PC-9 (cell line): ENCODE data around the gene KDM4B. TPM values are rescaled to one million over a fixed set of nuclear protein-coding genes. Genes with fewer than 3 reads are reported as not detected.

Experiments
- BruUV-seq: library from RNA; stranded (reverse); fragments of 400-500 nt; replicated peaks from 2 replicates; lab custom pipeline; 2021; lab: Mats Ljungman, UMichigan
- CTCF ChIA-PET: fragments of 300-600 bp; sonication (Branson Sonifier 250); formaldehyde crosslinking; loops from one replicate; lab custom pipeline; 2022; ENCODE audit warnings: antibody characterized with exemption; lab: Charles Lee
- POLR2A ChIA-PET: fragments of 300-600 bp; sonication (Branson Sonifier 250); formaldehyde crosslinking; loops from one replicate; lab custom pipeline; 2022; ENCODE audit warnings: antibody characterized with exemption; ENCODE audit not compliant: unreplicated experiment; lab: Charles Lee
- DNase-seq, 2 experiments: peaks; one replicate each; pipeline versions ENCODE4 v3.0.0 to v3.0.0-alpha.2; 2015 to 2022; ENCODE audit warnings: mixed read lengths in 1 of 2
- H2AFZ ChIP-seq: fragments of 200-600 bp; sonication (generic); 2 replicates; pipeline ENCODE4 v1.8.1; 2017; ENCODE audit warnings: antibody characterized with exemption
- H3F3A ChIP-seq: fragments of 200-600 bp; sonication (generic); 2 replicates; pipeline ENCODE4 v1.8.1; 2017; ENCODE audit warnings: antibody characterized with exemption, mild to moderate bottlenecking, low read depth; ENCODE audit not compliant: insufficient read depth
- H3K27ac ChIP-seq: fragments of 200-600 bp; sonication (generic); 2 replicates; pipeline ENCODE4 v1.6.1; 2016; ENCODE audit warnings: mixed run types
- H3K27me3 ChIP-seq: fragments of 200-600 bp; sonication (generic); 2 replicates; pipeline ENCODE4 v1.6.1; 2016; ENCODE audit warnings: low read depth, mixed run types; ENCODE audit not compliant: insufficient read depth
- H3K36me3 ChIP-seq: fragments of 200-600 bp; sonication (generic); 2 replicates; pipeline ENCODE4 v1.6.1; 2016; ENCODE audit warnings: low read depth, mixed run types
- H3K4me1 ChIP-seq: fragments of 200-600 bp; sonication (generic); replicated peaks from 2 replicates; pipeline ENCODE4 v1.6.1; 2016; ENCODE audit warnings: mixed run types; ENCODE audit not compliant: insufficient read depth
- H3K4me2 ChIP-seq: fragments of 200-600 bp; sonication (generic); 2 replicates; pipeline ENCODE4 v1.6.1; 2017; ENCODE audit warnings: mixed run types
- H3K4me3 ChIP-seq: fragments of 200-600 bp; sonication (generic); 2 replicates; pipeline ENCODE4 v1.6.1; 2016; ENCODE audit warnings: mixed run types
- H3K79me2 ChIP-seq: fragments of 200-600 bp; sonication (generic); 2 replicates; pipeline ENCODE4 v1.6.1; 2017; ENCODE audit warnings: low read depth, mixed run types
- H3K9me2 ChIP-seq: fragments of 200-600 bp; sonication (generic); 2 replicates; pipeline ENCODE4 v1.8.1; 2017; ENCODE audit warnings: mild to moderate bottlenecking; ENCODE audit not compliant: insufficient read depth
- H3K9me3 ChIP-seq: fragments of 200-600 bp; sonication (generic); 2 replicates; pipeline ENCODE4 v1.8.1; 2016; ENCODE audit warnings: low read depth; ENCODE audit not compliant: insufficient read depth
- H4K20me1 ChIP-seq: fragments of 200-600 bp; sonication (generic); 2 replicates; pipeline ENCODE4 v1.8.1; 2017; ENCODE audit not compliant: insufficient read depth
- EZH2 ChIP-seq: fragments of 200-600 bp; sonication (generic); IDR thresholded peaks from 2 replicates; pipeline ENCODE4 v1.8.0; 2017; ENCODE audit warnings: antibody characterized with exemption, low read depth
- intact Hi-C: fragments of 100-400 bp; cut with micrococcal nuclease; formaldehyde crosslinking; loops from one replicate; pipeline ENCODE4 v1.10.0; 2022; ENCODE audit not compliant: unreplicated experiment
- total RNA-seq: library from RNA; stranded (reverse); gene quantifications from 2 replicates; pipeline ENCODE4 v1.2.3, GENCODE V29; 2021
- TF ChIP-seq, protein P1 (sequence below): fragments of 200-600 bp; sonication (generic); conservative IDR thresholded peaks from 2 replicates; pipeline ENCODE4 v1.6.1; 2017; ENCODE audit warnings: mixed run types, antibody characterized with exemption, mild to moderate bottlenecking, moderate library complexity

KDM4B gene
- total RNA-seq, 1 experiment from 2014 or later, result 19.5 TPM

DNA sequence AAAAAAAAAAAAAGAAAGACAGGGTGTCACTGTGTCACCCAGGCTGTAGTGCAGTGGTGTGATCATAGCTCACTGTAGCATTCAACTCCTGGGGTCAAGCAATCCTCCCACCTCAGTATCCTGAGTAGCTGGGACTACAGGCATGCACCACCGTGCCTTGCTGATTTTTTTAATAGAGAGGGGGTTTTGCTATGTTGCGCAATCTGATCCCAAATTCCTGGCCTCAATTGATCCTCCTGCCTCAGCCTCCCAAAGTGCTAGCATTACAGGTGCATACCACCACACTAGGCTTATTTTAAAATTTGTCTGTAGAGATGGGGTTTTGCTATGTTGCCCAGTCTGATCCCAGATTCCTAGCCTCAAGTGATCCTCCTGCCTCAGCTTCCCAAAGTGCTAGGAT is 212.4 kb downstream of the KDM4B start:
- POLR2A ChIA-PET, result no interaction called here
- Histone ChIP-seq H3K9me2 (no peaks in the 10 kb centered on the region), H3K27me3 (no peaks in the 10 kb centered on the region), H3K27ac (no peak overlapping the region), H3K9me3 (no peaks in the 10 kb centered on the region), H3K79me2 (no peaks in the 10 kb centered on the region), H3F3A (peaks cover 7% of the 10 kb centered on the region; the same call in 1 of the 2 replicates), H4K20me1 (no peaks in the 10 kb centered on the region), H3K4me3 (no peak overlapping the region), H3K36me3 (no peaks in the 10 kb centered on the region), H3K4me1 (peaks cover 14% of the 10 kb centered on the region), H2AFZ (no peak overlapping the region), H3K4me2 (no peak overlapping the region)
- no peak for DNase-seq
- intact Hi-C loops, result no loop called here
- TF ChIP-seq, protein P1, sequence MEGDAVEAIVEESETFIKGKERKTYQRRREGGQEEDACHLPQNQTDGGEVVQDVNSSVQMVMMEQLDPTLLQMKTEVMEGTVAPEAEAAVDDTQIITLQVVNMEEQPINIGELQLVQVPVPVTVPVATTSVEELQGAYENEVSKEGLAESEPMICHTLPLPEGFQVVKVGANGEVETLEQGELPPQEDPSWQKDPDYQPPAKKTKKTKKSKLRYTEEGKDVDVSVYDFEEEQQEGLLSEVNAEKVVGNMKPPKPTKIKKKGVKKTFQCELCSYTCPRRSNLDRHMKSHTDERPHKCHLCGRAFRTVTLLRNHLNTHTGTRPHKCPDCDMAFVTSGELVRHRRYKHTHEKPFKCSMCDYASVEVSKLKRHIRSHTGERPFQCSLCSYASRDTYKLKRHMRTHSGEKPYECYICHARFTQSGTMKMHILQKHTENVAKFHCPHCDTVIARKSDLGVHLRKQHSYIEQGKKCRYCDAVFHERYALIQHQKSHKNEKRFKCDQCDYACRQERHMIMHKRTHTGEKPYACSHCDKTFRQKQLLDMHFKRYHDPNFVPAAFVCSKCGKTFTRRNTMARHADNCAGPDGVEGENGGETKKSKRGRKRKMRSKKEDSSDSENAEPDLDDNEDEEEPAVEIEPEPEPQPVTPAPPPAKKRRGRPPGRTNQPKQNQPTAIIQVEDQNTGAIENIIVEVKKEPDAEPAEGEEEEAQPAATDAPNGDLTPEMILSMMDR, result no peak
- no peak for TF ChIP-seq EZH2
- no TSS peak for BruUV-seq
- CTCF ChIA-PET, result no interaction called here

DNA sequence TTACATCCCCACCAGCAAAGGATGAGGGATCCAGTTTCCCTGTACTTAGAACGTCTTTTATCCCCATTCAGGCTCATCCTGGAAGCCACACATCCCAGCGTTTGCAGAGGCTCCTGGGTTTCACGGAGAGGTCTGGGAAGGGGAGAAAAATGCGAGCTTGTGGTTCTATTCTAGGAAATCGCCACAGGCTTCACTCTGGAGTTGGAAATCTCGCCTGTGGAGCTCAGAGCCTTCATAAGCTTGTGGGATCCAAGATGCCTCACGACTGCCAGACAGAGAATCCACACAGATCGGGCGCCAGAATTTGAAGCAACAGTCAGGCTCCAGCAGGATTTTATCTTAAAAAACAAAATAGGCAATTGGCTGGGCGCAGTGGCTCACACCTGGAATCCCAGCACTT is 213.8 kb downstream of the KDM4B start:
- Histone ChIP-seq H3K4me2 (no peak overlapping the region), H3K36me3 (no peaks in the 10 kb centered on the region), H3K27me3 (no peaks in the 10 kb centered on the region), H3K4me3 (no peak overlapping the region), H2AFZ (no peak overlapping the region), H3F3A (no peaks in the 10 kb centered on the region), H3K27ac (no peak overlapping the region), H3K9me2 (no peaks in the 10 kb centered on the region), H3K4me1 (peaks cover 1% of the 10 kb centered on the region; the same call in 1 of the 2 replicates), H4K20me1 (no peaks in the 10 kb centered on the region), H3K79me2 (no peaks in the 10 kb centered on the region), H3K9me3 (no peaks in the 10 kb centered on the region)
- ChIA-PET POLR2A (interaction anchor here (0.7 kb wide), 1 partner anchor 37 kb away, joined by 7 read pairs; no protein-coding TSS in a partner anchor), CTCF (no interaction called here)
- no TSS peak for BruUV-seq
- intact Hi-C loops, result no loop called here
- TF ChIP-seq, protein P1, result no peak
- no peak for TF ChIP-seq EZH2
- no peak for DNase-seq

DNA sequence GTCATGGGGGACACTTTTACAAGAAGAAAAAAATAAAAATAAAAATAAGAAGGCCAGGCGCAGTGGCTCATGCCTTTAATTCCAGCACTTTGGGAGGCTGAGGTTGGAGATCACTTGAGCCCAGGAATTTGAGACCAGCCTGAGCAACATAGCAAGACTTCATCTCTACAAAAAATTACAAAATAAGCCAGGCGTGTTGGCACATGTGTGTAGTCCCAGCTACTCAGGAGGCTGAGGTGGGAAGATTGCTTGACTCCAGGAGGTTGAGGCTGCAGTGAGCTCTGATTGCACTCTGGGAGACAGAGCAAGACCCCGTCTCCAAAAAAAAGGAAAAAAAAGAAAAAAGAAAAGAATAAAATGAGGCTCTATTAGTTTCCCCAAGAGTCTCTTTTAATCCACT is 214.7 kb downstream of the KDM4B start:
- H3K9me3 ChIP-seq, result no peaks in the 10 kb centered on the region
- H3K4me3 ChIP-seq, result no peak overlapping the region
- no peaks in the 10 kb centered on the region for H3K4me1 ChIP-seq
- TF ChIP-seq EZH2, result no peak
- TF ChIP-seq, protein P1, result no peak
- CTCF ChIA-PET, result no interaction called here
- no peaks in the 10 kb centered on the region for H3F3A ChIP-seq
- no peaks in the 10 kb centered on the region for H3K9me2 ChIP-seq
- no peaks in the 10 kb centered on the region for H3K36me3 ChIP-seq
- no peaks in the 10 kb centered on the region for H3K79me2 ChIP-seq
- no peaks in the 10 kb centered on the region for H4K20me1 ChIP-seq
- intact Hi-C loops, result no loop called here
- no peak for DNase-seq
- no TSS peak for BruUV-seq
- H2AFZ ChIP-seq, result no peak overlapping the region
- H3K27ac ChIP-seq, result no peak overlapping the region
- H3K4me2 ChIP-seq, result no peak overlapping the region
- POLR2A ChIA-PET, result no interaction called here
- no peaks in the 10 kb centered on the region for H3K27me3 ChIP-seq
